ENCODE measurements around the gene SPPL3. TPM values are rescaled to one million over a fixed set of nuclear protein-coding genes. Genes with fewer than 3 reads are reported as not detected.
A peak's percentile ranks its signal among the peaks of the same experiment; 100 is the strongest.

SPPL3 gene
- total and polyA plus RNA-seq, 8 donors = 5.0 to 63.4 (median 18.0) TPM

DNA sequence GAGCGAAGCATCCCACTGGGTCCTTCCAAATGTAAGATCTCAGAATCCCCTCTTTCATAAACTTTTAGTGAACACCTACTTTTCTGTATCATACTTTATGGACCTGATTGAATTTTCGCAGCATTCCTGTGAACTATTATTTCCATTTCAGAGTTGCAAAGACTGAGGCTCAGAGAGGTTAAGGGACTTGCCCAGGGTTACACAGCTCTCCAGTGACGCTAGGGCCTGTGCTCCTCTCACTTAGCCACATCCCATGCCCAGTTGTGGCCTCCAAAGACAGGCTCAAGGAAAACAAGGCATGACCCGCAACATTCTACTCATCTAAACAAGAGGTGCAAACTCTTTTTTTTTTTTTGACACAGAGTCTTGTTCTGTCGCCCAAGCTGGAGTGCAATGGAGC lies 25.9 kb upstream of the SPPL3 start:
- Histone ChIP-seq H3K9me3 (no peaks in the 10 kb centered on the region), H3K36me3 (no peaks in the 10 kb centered on the region), H3K27ac (no peak overlapping the region), H3K4me3 (no peak overlapping the region), H3K27me3 (no peaks in the 10 kb centered on the region), H3K4me1 (peaks cover 0 to 5% (median 0%) of the 10 kb centered on the region in 4 donors)
- TF ChIP-seq EP300 (IDR thresholded peaks at IDR 0.05) = no peak
- intact Hi-C loops (cut with DNase I; ENCODE audit: low total_unique reads) = no loop called here
- no peak for DNase-seq
- 90 to 98% (median 96%) methylated on average over 5 of the region's 5 CpGs for WGBS, 5 donors

DNA sequence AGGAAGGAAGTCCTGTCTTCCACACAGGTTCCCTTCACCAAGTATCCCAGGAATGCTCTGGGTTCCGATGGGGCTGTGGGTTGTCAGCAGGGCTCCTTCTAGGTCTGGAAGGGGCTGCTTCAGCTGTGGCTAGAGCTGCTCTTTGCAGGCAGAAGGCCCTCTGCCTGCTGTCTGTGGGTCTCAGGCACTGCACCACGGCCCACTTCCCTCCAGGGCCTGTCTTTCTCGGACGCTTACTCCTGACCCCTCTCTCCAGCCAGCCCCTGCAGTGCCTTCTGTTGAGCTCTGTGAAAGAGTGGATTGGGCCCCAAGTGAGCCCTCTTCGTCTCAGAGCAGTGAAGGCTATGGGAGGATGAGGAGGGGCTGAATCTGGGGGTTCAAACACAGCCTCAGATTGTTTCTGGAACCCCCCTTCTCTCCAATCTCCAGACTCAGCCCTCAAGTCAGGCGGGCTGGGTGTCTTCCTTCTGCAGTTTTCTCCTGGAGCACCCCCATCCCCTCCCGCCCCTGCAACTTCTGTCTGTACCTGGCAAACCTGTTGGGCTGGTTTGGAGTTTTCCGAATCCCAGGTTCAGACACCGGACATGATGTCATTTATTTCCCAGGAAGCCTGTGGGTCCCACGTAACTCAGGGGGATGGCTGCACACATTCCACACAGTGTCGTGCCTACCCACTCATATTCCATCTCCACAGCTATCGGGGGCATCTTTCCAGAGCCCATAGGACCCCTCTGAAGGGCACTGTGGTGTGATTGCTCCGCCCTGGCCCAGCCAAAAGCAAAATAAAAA lies 24.9 kb upstream of the SPPL3 start:
- H3K36me3 ChIP-seq = no peaks in the 10 kb centered on the region
- intact Hi-C loops (cut with DNase I; ENCODE audit: low total_unique reads) = no loop called here
- no peaks in the 10 kb centered on the region for H3K9me3 ChIP-seq
- peaks cover 0 to 5% (median 0%) of the 10 kb centered on the region in 4 donors for H3K4me1 ChIP-seq
- peak; percentile 41 to 90 for DNase-seq
- H3K4me3 ChIP-seq = no peak overlapping the region
- TF ChIP-seq, protein P1, sequence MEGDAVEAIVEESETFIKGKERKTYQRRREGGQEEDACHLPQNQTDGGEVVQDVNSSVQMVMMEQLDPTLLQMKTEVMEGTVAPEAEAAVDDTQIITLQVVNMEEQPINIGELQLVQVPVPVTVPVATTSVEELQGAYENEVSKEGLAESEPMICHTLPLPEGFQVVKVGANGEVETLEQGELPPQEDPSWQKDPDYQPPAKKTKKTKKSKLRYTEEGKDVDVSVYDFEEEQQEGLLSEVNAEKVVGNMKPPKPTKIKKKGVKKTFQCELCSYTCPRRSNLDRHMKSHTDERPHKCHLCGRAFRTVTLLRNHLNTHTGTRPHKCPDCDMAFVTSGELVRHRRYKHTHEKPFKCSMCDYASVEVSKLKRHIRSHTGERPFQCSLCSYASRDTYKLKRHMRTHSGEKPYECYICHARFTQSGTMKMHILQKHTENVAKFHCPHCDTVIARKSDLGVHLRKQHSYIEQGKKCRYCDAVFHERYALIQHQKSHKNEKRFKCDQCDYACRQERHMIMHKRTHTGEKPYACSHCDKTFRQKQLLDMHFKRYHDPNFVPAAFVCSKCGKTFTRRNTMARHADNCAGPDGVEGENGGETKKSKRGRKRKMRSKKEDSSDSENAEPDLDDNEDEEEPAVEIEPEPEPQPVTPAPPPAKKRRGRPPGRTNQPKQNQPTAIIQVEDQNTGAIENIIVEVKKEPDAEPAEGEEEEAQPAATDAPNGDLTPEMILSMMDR (IDR thresholded peaks at IDR 0.05) = no peak
- TF ChIP-seq EP300 (IDR thresholded peaks at IDR 0.05) (no peak), POLR2A (IDR thresholded peaks at IDR 0.05) (no peak), POLR2AphosphoS5 (IDR thresholded peaks at IDR 0.05) (no peak)
- H3K27me3 ChIP-seq = no peaks in the 10 kb centered on the region
- no peak overlapping the region for H3K27ac ChIP-seq
- WGBS, 5 donors = 42 to 54% (median 45%) methylated on average over 11 to 13 of the region's 13 CpGs

DNA sequence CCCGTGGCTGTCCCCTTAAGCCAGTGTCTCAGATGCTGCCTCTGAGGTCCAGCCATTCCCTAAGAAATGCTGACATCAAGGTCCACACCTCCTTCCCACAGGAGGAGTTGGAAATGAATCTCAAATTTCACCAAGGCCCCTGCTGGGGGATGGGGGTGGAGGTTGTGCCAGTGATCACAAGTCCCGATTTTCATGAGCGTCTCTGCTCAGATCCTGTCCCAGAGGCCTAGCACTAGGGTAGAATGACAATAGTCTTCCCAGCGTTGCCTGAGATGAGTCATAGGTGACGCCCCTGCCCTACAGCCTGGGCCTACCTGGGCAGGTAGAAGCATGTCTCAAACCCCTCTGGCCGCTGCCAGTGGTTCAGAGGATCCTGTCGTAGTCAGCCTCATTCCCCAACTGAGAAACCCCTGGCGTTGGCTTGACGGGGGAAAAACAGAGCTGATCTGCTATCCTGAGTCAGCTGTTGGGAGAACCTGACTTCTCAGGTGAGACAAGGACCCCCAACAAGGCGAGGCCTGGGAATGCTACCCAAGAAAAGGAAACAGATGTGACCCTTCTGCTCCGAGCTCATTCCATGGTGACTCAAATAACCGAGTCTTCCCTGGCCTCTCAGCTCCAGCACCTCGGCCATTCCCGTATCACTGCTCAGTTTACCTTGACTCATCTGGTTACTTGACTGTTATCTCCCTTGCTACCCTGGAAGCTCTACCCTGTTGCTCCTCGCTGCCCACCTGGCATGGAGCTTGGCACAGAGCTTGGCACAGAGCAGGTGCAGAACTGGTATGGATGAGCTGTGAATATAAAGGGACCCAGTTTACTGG lies 21.8 kb upstream of the SPPL3 start:
- H3K27ac ChIP-seq = no peak overlapping the region
- H3K4me1 ChIP-seq = peaks cover 0 to 5% (median 0%) of the 10 kb centered on the region in 4 donors
- no peak overlapping the region for H3K4me3 ChIP-seq
- TF ChIP-seq POLR2A (IDR thresholded peaks at IDR 0.05) (no peak), EP300 (IDR thresholded peaks at IDR 0.05) (no peak), POLR2AphosphoS5 (IDR thresholded peaks at IDR 0.05) (no peak)
- TF ChIP-seq, protein P1 (IDR thresholded peaks at IDR 0.05) = no peak
- H3K27me3 ChIP-seq = no peaks in the 10 kb centered on the region
- 73 to 81% (median 79%) methylated on average over 14 to 15 of the region's 15 CpGs for WGBS, 5 donors
- H3K9me3 ChIP-seq = no peaks in the 10 kb centered on the region
- no peaks in the 10 kb centered on the region for H3K36me3 ChIP-seq
- no peak for DNase-seq
- intact Hi-C loops (cut with DNase I; ENCODE audit: low total_unique reads) = no loop called here

DNA sequence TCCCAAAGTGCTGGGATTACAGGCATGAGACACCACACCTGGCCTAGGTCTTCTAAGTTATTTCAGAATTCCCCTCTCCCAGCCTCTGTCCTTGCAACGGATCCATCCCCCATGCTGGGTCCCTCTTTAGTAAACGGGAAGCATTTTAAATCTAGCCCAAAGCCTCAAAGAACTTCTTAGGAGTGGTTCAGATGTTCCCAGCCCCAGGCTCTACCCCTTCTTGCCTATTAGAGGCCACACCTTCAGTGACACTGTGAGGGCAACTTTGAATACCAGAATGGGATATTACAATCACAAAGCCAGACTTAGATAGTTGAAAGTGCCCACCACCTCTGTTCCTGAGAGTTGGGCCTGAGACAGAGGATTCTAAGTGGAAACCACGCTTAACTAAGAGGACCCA lies 18.1 kb upstream of the SPPL3 start:
- DNase-seq = no peak
- intact Hi-C loops (cut with DNase I; ENCODE audit: low total_unique reads) = no loop called here
- Histone ChIP-seq H3K27me3 (no peaks in the 10 kb centered on the region), H3K36me3 (no peaks in the 10 kb centered on the region), H3K4me1 (no peaks in the 10 kb centered on the region), H3K4me3 (no peak overlapping the region), H3K27ac (no peak overlapping the region), H3K9me3 (peaks cover 0 to 18% (median 13%) of the 10 kb centered on the region in 4 donors)
- TF ChIP-seq, protein P1 (IDR thresholded peaks at IDR 0.05) = no peak
- TF ChIP-seq POLR2AphosphoS5 (IDR thresholded peaks at IDR 0.05) = no peak
- TF ChIP-seq EP300 (IDR thresholded peaks at IDR 0.05) = no peak
- TF ChIP-seq POLR2A (IDR thresholded peaks at IDR 0.05) = no peak
- 57 to 85% (median 71%) methylated on average over 3 of the region's 3 CpGs for WGBS, 5 donors

Data from stomach (tissue), 9 donors.